Kidney capillary endothelial cell (primary cell): ENCODE data around the gene SLC16A2.

Experiments
- DNase-seq: peaks from one replicate; pipeline ENCODE4 v3.0.0-alpha.2; 2018; ENCODE audit warnings: low spot score

Gene SLC16A2

DNA sequence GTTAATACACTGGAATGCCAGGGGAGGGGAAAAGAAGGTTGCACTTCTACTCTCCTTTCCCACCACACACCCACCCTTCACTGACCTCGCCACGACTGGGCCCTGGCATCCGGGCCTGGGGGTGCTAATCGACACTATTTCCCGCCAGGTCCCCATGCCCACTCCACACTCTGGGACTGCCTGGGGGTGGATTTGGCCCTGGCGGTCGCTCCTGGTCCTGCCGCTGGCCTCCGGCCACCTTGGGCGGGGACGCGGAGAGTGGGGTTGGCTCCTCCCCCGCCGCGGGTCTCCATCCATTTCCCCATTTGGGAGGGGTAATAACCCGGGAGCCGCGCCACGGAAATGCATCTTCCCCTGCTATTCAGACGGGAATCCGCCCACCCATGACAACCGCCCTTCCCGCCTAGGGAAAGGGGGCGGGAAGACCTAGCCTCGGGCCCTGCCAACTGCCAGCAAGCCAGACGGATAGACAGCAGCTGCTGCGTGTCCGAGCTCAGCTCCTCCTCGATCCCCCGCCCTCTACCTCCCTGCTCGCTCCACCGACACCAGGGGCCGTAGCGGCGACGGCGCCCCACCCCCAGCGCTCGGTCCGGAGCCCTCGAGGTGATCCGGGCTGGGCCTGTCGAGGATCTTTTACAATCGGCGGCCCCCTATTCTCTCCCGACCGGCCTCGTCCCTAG lies 115.0 kb downstream of the SLC16A2 start:
- DNase-seq: peak; percentile 37

DNA sequence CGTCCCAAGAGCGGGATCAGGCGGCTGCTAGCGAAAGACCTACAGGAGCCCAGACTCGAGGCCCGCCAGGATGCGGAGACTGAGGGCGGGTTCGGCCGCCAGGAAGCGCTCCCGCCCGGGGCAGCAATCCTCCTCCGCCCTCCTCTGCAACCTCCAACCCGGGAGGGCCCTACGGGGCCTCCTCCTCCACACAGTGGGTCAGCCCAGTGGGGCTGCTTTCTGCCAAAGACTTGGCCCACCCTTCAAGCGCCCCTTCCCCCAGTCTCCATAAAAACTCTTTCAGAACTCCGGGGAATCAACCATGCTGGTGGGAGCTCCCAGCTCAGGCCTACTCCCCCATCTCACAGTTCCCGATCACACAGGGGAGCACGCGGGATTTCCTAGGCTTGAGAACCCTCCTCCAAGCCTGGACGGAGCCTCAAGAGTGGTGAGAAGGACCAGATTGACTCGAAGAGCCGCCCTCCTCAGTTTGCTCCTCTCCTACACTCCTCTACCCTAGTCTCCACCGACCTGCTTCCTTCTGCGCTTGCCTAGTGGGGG lies 115.6 kb downstream of the SLC16A2 start:
- DNase-seq: peak; percentile 6

DNA sequence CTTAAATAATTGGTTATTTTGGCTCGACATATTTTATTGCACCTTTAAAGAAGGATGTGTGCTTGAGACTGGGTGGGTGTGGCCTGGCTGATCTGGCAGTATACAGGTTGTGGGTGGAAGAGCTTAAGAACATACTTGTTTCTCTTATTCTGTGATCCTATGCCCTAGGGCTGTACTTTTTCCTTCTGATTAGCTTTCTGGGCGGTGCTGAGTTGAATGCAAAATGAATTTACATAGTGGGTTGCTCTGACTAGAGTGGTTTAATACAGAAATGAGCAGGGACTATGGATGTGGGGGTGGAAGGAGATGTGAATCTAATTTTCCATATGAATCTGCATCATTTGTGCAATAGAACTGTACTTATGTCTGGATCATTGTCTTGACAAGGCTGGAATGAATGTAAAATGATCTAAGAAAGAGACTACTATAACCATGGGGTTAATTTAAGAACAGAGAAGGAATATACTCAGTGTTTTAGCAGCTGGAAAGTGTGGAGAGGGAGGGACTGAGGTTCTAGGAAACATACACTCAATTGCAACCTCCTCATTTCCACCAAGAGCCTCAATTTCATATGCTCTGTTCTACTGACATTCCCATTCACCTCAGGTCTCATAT lies 119.4 kb downstream of the SLC16A2 start:
- DNase-seq: no peak

DNA sequence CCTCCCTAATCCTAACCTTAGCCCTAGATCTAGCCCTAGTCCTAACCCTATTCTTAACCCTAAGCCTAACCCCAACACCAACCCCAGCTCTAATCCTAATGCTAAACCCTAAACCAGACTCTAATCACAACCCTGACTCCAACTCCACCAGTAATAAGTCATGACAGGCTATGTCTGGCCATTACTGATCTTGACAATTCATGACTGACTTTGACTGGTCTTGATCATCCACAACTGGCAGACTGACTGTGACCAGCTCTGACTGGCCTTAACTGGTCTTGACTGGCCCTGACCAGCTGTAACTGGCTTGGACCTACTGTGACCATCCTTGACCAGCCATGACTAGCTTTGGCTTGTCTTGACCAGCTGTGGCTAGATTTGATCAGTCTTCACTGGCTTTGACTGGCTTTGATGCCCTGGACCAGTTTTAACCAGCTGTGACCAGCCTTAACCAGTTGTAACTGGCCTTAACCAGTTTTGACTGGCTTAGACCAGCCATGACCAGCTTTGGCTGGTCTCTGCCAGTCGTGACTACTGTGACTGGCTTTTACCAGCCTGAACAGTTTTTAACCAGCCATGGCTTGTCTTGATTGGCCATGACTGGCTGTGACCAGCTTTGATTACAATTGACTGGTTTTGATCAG lies 124.7 kb downstream of the SLC16A2 start:
- DNase-seq: no peak

DNA sequence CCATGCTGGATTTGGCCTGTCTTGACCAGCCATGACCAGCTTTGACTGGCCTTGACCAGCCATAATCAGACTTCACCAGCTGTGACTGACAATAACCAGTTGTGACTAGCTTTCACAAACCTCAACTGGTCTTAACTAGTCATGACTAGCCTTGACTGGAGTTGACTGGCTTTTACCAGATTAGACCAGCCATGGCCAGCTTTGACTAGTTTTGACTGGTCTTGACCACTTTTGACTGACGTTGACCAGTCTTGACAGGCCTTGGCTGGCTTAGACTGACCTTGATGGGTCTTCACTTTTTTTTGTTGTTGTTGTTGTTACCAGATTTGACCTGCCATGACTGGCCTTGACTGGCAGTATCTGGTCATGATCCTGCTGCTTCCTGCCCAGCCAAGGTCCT lies 125.7 kb downstream of the SLC16A2 start:
- DNase-seq: no peak

DNA sequence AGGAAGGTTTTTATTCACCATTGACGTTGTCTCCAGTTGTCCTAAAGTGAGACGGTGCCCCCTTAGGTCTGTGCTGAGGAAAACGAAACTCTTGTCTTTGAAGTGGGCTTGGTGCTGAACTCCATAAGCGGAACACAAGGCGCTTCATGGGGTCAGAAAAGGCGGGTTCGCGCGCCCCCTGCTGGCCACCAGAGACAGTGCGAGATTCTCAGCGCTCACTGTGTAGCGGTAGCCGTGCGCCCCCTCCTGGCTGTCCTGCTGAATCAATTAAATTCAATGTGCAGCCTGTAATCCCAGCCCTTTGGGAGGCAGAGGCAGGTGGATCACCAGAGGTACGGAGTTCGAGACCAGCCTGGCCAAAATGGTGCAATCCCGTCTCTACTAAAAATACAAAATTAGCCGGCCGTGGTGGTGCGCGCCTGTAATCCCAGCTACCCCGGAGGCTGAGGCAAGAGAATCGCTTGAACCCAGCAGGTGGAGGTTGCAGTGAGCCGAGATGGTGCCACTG lies 129.1 kb downstream of the SLC16A2 start:
- DNase-seq: peak; percentile 57

DNA sequence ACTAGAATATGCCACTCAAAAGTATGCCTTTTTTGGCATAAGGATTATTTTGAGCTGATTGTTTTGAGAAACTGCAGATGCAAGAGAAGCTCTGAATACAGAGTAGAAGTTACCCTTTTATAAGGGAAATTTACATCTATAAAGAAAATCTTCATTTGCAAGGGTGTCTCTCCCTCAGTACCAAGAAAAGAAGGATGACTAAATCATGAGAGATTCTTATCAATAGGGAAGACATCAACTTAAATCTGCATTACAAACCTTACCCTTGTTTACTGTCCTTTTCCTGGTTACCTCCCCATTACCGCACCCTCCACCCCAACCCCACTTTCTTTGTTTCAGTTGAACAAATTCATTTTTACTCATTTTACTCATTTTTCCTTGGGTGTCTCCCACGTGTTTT lies 130.6 kb downstream of the SLC16A2 start:
- no peak for DNase-seq

DNA sequence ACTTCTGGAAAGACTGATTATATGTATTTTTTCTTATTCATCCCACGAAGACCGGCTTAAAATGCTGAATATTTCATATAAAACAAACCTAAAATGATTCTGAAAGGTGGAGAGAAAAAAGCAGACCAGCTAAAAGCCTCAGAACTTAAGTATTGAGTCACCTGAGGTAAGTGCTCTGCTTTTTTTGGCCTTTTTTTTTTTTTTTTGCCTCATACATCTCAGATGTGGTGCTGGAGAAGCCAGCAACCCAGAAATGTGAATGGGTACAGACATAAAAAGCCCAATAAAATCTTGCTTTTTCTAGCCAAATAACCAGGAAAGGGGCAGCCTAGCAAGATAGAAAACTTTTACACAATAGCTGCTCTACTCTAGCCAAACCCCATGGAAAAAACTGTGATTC lies 136.1 kb downstream of the SLC16A2 start:
- no peak for DNase-seq

DNA sequence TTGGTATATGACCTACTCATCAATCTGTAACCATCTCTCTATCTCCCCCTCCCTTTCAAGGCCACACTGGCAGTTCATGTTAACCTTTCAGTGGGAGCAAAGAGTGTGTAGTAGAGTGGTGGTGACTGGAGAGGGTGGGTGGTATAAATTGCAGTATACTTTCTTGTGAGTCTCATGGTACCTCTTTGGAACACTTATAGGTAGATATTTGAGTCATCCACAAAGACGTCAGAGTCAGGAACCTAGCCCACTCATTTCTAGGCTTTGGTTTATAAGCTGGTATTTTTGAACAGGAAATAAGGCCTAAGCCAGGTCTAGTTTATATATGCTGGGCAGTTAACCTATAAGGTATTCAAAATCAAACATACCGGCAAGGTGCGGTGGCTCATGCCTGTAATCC lies 156.8 kb downstream of the SLC16A2 start:
- DNase-seq: no peak

DNA sequence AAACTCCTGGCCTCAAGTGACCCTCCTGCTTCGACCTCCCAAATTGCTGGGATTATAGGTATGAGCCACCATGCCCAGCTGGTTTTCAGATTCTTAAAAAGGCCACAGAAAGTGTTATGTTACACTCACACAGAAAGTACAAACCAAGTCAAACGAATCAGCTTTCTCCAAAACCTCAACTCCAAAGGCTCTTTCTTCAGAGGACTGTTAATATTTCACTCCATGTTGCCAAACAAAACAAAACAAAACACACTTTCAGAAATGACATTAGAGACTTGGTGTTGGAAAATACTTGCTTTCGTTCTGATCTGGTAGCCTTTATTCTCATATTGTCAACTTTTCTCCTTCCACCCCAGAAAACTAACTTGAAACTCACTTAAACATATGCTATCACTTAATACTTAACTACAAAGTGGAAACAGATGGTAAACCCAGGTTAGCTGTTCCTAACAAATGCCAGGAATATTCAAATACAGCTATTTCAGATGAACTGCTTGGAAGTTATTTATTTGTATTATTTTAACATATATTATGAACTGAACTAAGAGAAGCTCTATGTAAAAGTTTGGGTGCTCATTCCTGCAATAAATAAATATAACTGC lies 158.4 kb downstream of the SLC16A2 start:
- no peak for DNase-seq
